ENCODE data around the gene RACGAP1. TPM values are rescaled to one million over a fixed set of nuclear protein-coding genes. Genes with fewer than 3 reads are reported as not detected.

Gene RACGAP1
- total RNA-seq, 3 donors from 2014 or later: 22.6 to 26.0 (median 25.6) TPM

DNA sequence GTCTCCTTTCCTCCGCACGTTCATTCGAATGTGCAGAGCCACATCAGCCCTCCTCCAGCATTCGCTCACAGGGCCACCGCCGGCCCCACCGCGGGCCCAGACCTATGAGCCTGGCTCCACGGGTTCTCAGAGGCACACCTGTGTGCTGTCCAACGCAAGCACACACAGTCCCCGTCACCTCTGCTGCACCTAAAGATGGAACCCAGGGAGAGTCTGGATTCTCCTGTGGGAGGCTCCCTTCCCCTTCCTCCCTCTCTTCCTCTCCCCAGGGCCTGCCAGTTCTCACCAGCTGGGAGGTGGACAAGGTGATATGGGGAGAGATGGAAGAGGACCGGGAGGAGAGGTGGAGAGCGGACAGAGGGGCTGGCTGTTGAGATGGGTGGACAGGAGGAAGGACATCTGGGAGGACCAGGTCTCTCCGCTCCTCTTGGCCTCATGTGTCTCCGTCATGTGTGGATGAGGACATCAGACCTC is 57.5 kb downstream of the RACGAP1 start:
- Mint-ChIP-seq H3K9me3 (no peaks in the 10 kb centered on the region), H3K4me3 (peak overlapping the region; percentile 43), H3K36me3 (ENCODE audit: insufficient read depth) (no peaks in the 10 kb centered on the region), H3K4me1 (ENCODE audit: low read depth) (peaks cover 6% of the 10 kb centered on the region), H3K27me3 (ENCODE audit: low read depth) (peaks cover 43% of the 10 kb centered on the region)
- ATAC-seq (peak; percentile 17 to 23), DNase-seq (no peak)

- H3K4me1 Mint-ChIP-seq (ENCODE audit: low read depth): peaks cover 6% of the 10 kb centered on the region
- H3K27me3 Mint-ChIP-seq (ENCODE audit: low read depth): peaks cover 49% of the 10 kb centered on the region
- H3K9me3 Mint-ChIP-seq: no peaks in the 10 kb centered on the region
- peak overlapping the region; percentile 73 for H3K4me3 Mint-ChIP-seq
- ATAC-seq (peak; percentile 88 to 90), DNase-seq (peak; percentile 95)
- no peaks in the 10 kb centered on the region for H3K36me3 Mint-ChIP-seq (ENCODE audit: insufficient read depth)
These were observed 58.1 kb downstream of the RACGAP1 start for GRCh38 chr12:49967042-49967776.

DNA sequence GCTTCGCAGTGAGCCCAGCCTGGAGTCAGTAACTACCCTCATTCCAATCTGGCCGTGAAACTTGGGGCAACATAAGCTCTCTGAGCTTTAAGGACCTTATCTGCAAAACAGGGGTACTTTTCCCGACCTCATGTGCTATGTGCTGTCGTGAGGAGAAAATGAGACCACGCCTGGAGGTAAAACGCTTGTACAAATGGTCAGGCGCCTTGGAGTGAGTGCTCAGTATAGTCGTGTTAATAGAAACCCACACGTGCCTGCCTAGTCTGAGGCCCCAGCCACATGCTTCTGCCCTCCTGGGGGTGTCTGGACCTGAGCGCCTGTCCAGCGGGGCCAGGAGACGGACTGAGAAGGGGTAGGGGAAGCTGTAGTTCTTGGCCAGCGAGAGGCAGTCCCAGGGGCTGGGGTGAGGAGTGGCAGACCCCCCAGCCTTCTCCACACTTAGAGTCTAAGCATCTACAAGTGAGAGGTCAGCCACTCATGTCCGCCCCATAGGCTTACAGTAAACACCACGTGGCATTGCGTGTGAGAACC is 58.7 kb downstream of the RACGAP1 start:
- no peaks in the 10 kb centered on the region for H3K9me3 Mint-ChIP-seq
- H3K27me3 Mint-ChIP-seq (ENCODE audit: low read depth): peaks cover 53% of the 10 kb centered on the region
- no peak for DNase-seq
- H3K4me3 Mint-ChIP-seq: no peak overlapping the region
- H3K4me1 Mint-ChIP-seq (ENCODE audit: low read depth): peaks cover 6% of the 10 kb centered on the region
- ATAC-seq: no peak
- H3K36me3 Mint-ChIP-seq (ENCODE audit: insufficient read depth): no peaks in the 10 kb centered on the region

DNA sequence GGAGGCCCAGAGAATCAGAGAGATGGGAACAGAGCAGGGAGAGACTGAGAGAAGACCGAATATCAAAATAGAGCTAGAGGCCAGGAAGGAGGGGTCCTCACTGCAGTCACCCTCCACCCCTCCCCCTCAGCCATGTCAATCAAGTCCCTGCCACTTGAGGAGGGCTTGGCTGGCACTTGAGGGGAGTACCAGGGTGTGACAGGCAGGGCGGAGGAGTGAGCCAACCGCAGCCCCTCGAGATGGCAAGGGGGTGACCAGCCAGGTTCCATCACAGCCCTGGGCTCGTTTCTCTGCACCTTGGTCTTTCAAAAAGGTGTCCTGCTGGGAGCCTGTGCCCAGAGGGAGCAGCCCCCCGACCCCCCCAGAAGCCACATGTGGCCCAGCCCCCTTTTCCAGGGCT is 59.5 kb downstream of the RACGAP1 start:
- H3K4me3 Mint-ChIP-seq: no peak overlapping the region
- no peaks in the 10 kb centered on the region for H3K36me3 Mint-ChIP-seq (ENCODE audit: insufficient read depth)
- ATAC-seq: no peak

DNA sequence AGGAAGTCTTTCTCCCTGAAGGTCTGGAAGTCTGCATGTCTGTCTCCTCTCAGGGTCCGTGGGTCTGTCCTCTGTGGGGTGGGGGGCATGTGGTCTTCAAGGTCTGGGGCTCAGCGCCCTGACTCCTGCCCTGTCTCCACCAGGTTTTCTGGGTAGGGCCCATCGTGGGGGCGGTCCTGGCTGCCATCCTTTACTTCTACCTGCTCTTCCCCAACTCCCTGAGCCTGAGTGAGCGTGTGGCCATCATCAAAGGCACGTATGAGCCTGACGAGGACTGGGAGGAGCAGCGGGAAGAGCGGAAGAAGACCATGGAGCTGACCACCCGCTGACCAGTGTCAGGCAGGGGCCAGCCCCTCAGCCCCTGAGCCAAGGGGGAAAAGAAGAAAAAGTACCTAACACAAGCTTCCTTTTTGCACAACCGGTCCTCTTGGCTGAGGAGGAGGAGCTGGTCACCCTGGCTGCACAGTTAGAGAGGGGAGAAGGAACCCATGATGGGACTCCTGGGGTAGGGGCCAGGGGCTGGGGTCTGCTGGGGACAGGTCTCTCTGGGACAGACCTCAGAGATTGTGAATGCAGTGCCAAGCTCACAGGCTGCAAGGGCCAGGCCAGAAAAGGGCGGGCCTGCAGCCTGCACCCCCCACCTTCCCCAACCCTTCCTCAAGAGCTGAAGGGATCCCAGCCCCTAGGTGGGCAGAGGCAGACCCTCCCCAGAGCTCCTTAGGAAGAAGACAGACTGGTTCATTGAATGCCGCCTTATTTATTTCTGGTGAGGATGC is 60.3 kb downstream of the RACGAP1 start:
- H3K4me3 Mint-ChIP-seq: no peak overlapping the region
- no peak for DNase-seq
- H3K9me3 Mint-ChIP-seq: no peaks in the 10 kb centered on the region
- peaks cover 11% of the 10 kb centered on the region for H3K4me1 Mint-ChIP-seq (ENCODE audit: low read depth)
- H3K27me3 Mint-ChIP-seq (ENCODE audit: low read depth): peaks cover 63% of the 10 kb centered on the region
- no peak for ATAC-seq
- no peaks in the 10 kb centered on the region for H3K36me3 Mint-ChIP-seq (ENCODE audit: insufficient read depth)

More for the DNA sequence above, 59.5 kb downstream of the RACGAP1 start:
- no peak for DNase-seq
- H3K9me3 Mint-ChIP-seq: no peaks in the 10 kb centered on the region
- H3K4me1 Mint-ChIP-seq (ENCODE audit: low read depth): peaks cover 6% of the 10 kb centered on the region
- H3K27me3 Mint-ChIP-seq (ENCODE audit: low read depth): peaks cover 55% of the 10 kb centered on the region

- no peak overlapping the region for H3K4me3 Mint-ChIP-seq
These were observed 61.1 kb downstream of the RACGAP1 start for GRCh38 chr12:49963976-49964815.

DNA sequence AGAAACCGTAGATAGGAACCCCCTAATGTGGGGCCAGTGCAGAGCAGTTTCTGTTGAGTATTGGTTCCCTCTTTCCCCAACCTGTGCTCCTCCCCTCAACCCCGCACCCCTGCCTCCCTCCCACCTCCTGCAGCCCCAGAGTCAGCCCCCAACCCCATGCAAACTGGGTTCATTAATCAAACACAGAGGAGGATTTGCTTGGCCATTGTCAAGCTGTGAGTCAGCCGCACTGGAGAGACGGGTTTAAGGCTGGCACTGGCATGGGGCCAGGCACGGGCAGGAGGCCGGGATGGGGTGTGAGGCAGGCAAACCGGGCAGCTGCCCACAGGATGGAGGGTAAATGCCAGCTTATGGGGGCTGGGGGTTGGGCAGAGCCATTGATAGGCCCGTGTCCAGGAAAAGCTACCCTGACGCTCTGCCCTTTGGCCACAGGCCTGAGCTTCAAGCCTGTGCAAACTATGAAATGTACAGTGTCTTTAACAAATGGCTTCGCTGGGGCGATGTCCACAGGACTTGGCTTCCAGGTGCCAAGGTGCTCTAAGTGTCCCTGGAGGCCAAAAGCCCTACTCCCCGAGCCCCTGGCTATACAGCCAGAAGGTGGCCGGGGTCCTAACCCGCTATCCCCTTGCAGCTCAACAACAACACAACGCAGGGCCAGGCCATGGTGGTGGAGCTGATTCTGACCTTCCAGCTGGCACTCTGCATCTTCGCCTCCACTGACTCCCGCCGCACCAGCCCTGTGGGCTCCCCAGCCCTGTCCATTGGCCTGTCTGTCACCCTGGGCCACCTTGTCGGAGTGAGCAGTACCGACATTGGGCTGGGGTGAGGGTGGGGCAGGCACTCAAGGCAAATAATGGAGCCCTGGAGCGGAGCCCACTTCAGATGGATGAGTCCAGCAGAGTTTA is 62.2 kb downstream of the RACGAP1 start:
- no peak for DNase-seq
- ATAC-seq: no peak
- H3K4me1 Mint-ChIP-seq (ENCODE audit: low read depth): peaks cover 11% of the 10 kb centered on the region
- no peaks in the 10 kb centered on the region for H3K9me3 Mint-ChIP-seq
- no peak overlapping the region for H3K4me3 Mint-ChIP-seq
- H3K27me3 Mint-ChIP-seq (ENCODE audit: low read depth): peaks cover 79% of the 10 kb centered on the region
- no peaks in the 10 kb centered on the region for H3K36me3 Mint-ChIP-seq (ENCODE audit: insufficient read depth)

More at GRCh38 chr12:49963976-49964815, 61.1 kb downstream of the RACGAP1 start:
- no peak for ATAC-seq
- no peaks in the 10 kb centered on the region for H3K9me3 Mint-ChIP-seq
- no peaks in the 10 kb centered on the region for H3K36me3 Mint-ChIP-seq (ENCODE audit: insufficient read depth)
- H3K4me1 Mint-ChIP-seq (ENCODE audit: low read depth): peaks cover 11% of the 10 kb centered on the region
- DNase-seq: no peak
- H3K27me3 Mint-ChIP-seq (ENCODE audit: low read depth): peaks cover 70% of the 10 kb centered on the region

- Mint-ChIP-seq H3K36me3 (ENCODE audit: insufficient read depth) (no peaks in the 10 kb centered on the region), H3K4me1 (ENCODE audit: low read depth) (peaks cover 8% of the 10 kb centered on the region), H3K27me3 (ENCODE audit: low read depth) (peaks cover 84% of the 10 kb centered on the region), H3K9me3 (no peaks in the 10 kb centered on the region), H3K4me3 (no peak overlapping the region)
- no peak for DNase-seq
- no peak for ATAC-seq
These were observed 63.1 kb downstream of the RACGAP1 start for GRCh38 chr12:49961993-49962764.

DNA sequence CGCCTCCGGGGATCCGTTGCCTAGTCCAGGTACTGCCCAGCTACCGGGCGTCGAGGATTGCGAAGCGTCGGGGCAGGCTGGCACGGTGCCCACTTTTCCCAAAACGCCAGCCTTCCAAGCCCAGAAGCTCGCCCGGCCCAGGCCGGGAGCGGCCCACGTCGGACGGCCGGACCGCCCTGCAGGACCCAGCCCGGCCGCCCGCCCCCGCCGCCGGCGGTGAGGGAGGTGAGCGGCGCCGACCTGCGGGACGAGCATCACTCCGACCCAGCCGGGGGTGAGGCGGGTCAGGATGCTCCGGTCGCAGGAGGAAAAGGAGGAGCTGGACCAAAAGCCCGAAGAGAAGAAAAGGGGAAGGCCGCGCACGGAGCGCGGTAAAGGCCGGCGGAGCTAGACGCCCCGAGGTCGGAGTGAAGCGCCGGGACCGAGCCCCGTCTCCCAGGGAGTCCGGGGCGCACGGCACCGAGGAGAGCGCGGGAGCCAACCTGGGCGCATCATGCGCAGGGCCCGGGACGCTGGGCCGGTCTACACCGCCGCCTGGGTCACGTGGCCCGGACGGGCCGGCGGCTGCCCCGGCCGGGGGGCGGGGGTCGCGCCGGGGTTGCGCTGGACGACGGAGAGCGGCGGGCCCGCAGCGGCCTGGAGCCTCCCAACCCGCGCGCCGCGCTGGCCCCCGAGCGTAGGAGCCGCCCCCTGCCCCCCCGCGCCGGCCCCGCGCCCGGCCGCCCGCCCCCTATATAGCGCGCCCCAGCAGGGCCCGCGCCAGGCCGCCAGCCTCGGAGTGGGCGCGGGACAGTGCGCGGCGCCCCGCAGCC is 64.0 kb downstream of the RACGAP1 start, which contains the start of gene AQP5:
AQP5 (plus strand) TSS at position 762 of the 812 bp plus-strand sequence. CDS start 146 bp downstream, outside the sequence.
- Mint-ChIP-seq H3K27me3 (ENCODE audit: low read depth) (peaks cover 84% of the 10 kb centered on the region), H3K36me3 (ENCODE audit: insufficient read depth) (no peaks in the 10 kb centered on the region), H3K9me3 (no peaks in the 10 kb centered on the region), H3K4me1 (ENCODE audit: low read depth) (peaks cover 5% of the 10 kb centered on the region), H3K4me3 (peak within 1 kb of the TSS; percentile 29)
- DNase-seq: no peak
- ATAC-seq: peak; percentile 36 to 49

GRCh38 chr12:49960474-49961110 is 64.7 kb downstream of the RACGAP1 start:
- peak overlapping the region; percentile 29 for H3K4me3 Mint-ChIP-seq
- peaks cover 5% of the 10 kb centered on the region for H3K4me1 Mint-ChIP-seq (ENCODE audit: low read depth)
- DNase-seq (no peak), ATAC-seq (no peak)
- peaks cover 86% of the 10 kb centered on the region for H3K27me3 Mint-ChIP-seq (ENCODE audit: low read depth)
- no peaks in the 10 kb centered on the region for H3K9me3 Mint-ChIP-seq
- no peaks in the 10 kb centered on the region for H3K36me3 Mint-ChIP-seq (ENCODE audit: insufficient read depth)

DNA sequence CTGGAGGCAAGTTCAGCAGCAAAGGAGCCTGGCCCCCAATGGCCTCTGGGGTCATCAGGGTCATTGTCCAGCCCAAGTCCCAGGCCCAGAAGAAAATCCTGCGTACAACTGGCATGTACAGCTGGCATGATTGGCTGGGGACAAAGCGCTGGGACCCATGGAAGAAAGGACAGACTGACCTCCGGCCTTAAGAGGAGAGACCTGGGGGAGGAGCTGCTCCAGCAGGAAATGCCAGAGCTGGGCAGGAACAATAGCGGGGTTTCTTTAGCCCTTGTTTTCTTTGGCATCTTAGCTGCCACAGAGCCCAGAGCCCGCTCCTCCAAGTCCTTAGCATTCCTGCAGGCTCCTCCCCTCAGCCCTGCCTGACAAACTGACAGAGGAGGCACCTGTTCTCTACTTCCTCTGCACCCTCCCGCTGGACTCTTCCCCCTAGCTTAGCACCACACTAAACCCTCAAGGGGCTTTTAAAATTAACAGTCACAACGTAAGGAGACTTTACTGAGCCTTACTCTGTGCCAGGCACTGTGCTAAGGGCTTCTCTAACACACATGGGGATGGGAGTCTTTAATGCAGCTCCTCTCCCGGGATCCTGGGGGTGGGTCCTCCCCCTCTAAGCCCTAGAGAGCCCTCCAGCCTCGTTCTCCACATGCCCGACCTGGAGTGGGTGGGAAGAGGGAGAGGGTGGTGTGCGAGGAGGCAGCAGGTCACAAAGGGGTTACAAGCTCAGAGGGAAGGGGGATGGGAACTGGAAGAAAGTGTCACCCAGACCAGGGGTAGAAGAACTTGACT is 65.4 kb downstream of the RACGAP1 start:
- ATAC-seq (no peak), DNase-seq (no peak)
- Mint-ChIP-seq H3K4me3 (no peak overlapping the region), H3K4me1 (ENCODE audit: low read depth) (peaks cover 7% of the 10 kb centered on the region), H3K27me3 (ENCODE audit: low read depth) (peaks cover 82% of the 10 kb centered on the region), H3K36me3 (ENCODE audit: insufficient read depth) (no peaks in the 10 kb centered on the region), H3K9me3 (no peaks in the 10 kb centered on the region)

Data from activated T-cell treated with anti-CD3 and anti-CD28 coated beads, Interleukin-2, amount 50 U/mL, for 4 hours (primary cell).